ENCODE measurements around the gene HTT.

GRCh38 chr4:3267576-3268394 is 193.3 kb downstream of the HTT start:
- TF ChIP-seq CEBPB (IDR thresholded peaks at IDR 0.05; ENCODE audit: low read depth, low read length) (peak; percentile 73), EZH2 (IDR thresholded peaks at IDR 0.05; ENCODE audit: low read depth, low read length, severe bottlenecking) (no peak), NRF1 (IDR thresholded peaks at IDR 0.05; ENCODE audit: low read depth, low read length) (no peak), CTCF (IDR thresholded peaks at IDR 0.05; ENCODE audit: control extremely low read depth in 1 of 3, insufficient read depth in 1 of 3, low read depth in 1 of 3, low read length in 3 of 3) (no peak)
